PC-3 (cell line): ENCODE measurements around the gene L3MBTL4. TPM values are rescaled to one million over a fixed set of nuclear protein-coding genes. Genes with fewer than 3 reads are reported as not detected.
"Not testable (repeated sequence)": the region's sequence is repeated elsewhere in the genome, so short reads cannot be mapped to it uniquely, and the experiment has no call there.

ENCODE experiments used
- ATAC-seq: fragments of 200-7000 bp; cut with Tn5 transposase; 2 replicates; pipeline ENCODE4 v1.9.1; 2020; ENCODE audit warnings: mild to moderate bottlenecking, moderate library complexity
- BruUV-seq: library from RNA; stranded (reverse); fragments of 400-500 nt; replicated peaks from 2 replicates; lab custom pipeline; 2021; lab: Mats Ljungman, UMichigan
- CTCF ChIA-PET: fragments of 300-600 bp; sonication (Branson Sonifier 250); formaldehyde crosslinking; loops from one replicate; lab custom pipeline; 2022; ENCODE audit warnings: antibody characterized with exemption; lab: Charles Lee
- POLR2A ChIA-PET: fragments of 300-600 bp; sonication (Branson Sonifier 250); formaldehyde crosslinking; loops from one replicate; lab custom pipeline; 2022; ENCODE audit warnings: antibody characterized with exemption; ENCODE audit not compliant: unreplicated experiment; lab: Charles Lee
- DNase-seq: peaks from one replicate; pipeline ENCODE4 v3.0.0-alpha.2; 2015
- H2AFZ ChIP-seq: fragments of 300-600 bp; sonication (generic); 2 replicates; pipeline ENCODE4 v1.6.0; 2016; ENCODE audit warnings: antibody characterized with exemption, low read length
- H3F3A ChIP-seq: fragments of 300-600 bp; sonication (generic); one replicate; pipeline ENCODE4 v1.6.0; 2017; ENCODE audit warnings: antibody characterized with exemption, low read length, control low read depth, mild to moderate bottlenecking; ENCODE audit not compliant: unreplicated experiment
- H3K27ac ChIP-seq: fragments of 300-600 bp; sonication (generic); 2 replicates; pipeline ENCODE4 v1.5.1; 2016; ENCODE audit warnings: mild to moderate bottlenecking, low read length
- H3K27me3 ChIP-seq: fragments of 300-600 bp; sonication (generic); 2 replicates; pipeline ENCODE4 v1.6.1; 2016; ENCODE audit warnings: low read length, mixed read lengths
- H3K36me3 ChIP-seq: fragments of 300-600 bp; sonication (generic); 2 replicates; pipeline ENCODE4 v1.6.1; 2016; ENCODE audit warnings: low read depth, mixed run types, low read length, mixed read lengths
- H3K4me1 ChIP-seq: fragments of 300-600 bp; sonication (generic); 2 replicates; pipeline ENCODE4 v1.5.1; 2016; ENCODE audit warnings: low read length; ENCODE audit not compliant: insufficient read depth
- H3K4me2 ChIP-seq: fragments of 300-600 bp; sonication (generic); 2 replicates; pipeline ENCODE4 v1.6.0; 2016; ENCODE audit warnings: low read length
- H3K4me3 ChIP-seq: fragments of 300-600 bp; sonication (generic); 2 replicates; pipeline ENCODE4 v1.5.1; 2016; ENCODE audit warnings: mild to moderate bottlenecking, low read length, mixed read lengths
- H3K79me2 ChIP-seq: fragments of 300-600 bp; sonication (generic); 2 replicates; pipeline ENCODE4 v1.6.1; 2017; ENCODE audit warnings: low read length, mixed read lengths
- H3K9ac ChIP-seq: fragments of 300-600 bp; sonication (generic); 2 replicates; pipeline ENCODE4 v1.6.0; 2016; ENCODE audit warnings: mild to moderate bottlenecking, low read length
- H3K9me2 ChIP-seq: fragments of 300-600 bp; sonication (generic); replicated peaks from 2 replicates; pipeline ENCODE4 v1.6.1; 2016; ENCODE audit warnings: mixed run types, low read length, mixed read lengths
- H3K9me3 ChIP-seq: fragments of 300-600 bp; sonication (generic); 2 replicates; pipeline ENCODE4 v1.6.1; 2016; ENCODE audit warnings: low read length, mixed read lengths
- H4K20me1 ChIP-seq: fragments of 300-600 bp; sonication (generic); 2 replicates; pipeline ENCODE4 v1.6.1; 2016; ENCODE audit warnings: low read length, mixed read lengths
- CTCF ChIP-seq: fragments of 300-600 bp; sonication (generic); conservative IDR thresholded peaks from 2 replicates; pipeline ENCODE4 v1.5.1; 2017; ENCODE audit warnings: antibody characterized with exemption, low read depth, mild to moderate bottlenecking, low read length
- EZH2 ChIP-seq: fragments of 300-600 bp; sonication (generic); IDR thresholded peaks from one replicate; pipeline ENCODE4 v1.6.1; 2017; ENCODE audit warnings: antibody characterized with exemption, mild to moderate bottlenecking, low read length; ENCODE audit not compliant: unreplicated experiment
- EZH2phosphoT487 ChIP-seq: fragments of 300-600 bp; sonication (generic); IDR thresholded peaks from 2 replicates; pipeline ENCODE4 v1.6.1; 2018; ENCODE audit warnings: mild to moderate bottlenecking, antibody characterized with exemption, low read length, borderline replicate concordance
- intact Hi-C: fragments of 100-400 bp; cut with micrococcal nuclease; formaldehyde crosslinking; loops from 2 replicates; pipeline ENCODE4 v1.9.0; 2023
- total RNA-seq: library from RNA; depleted of rRNA; stranded (reverse); fragments of >200 nt; gene quantifications from 2 replicates; pipeline ENCODE4 v1.2.3, GENCODE V29; 2014

The L3MBTL4 gene
- total RNA-seq, 1 experiment from 2014 or later = 0.47 TPM

DNA sequence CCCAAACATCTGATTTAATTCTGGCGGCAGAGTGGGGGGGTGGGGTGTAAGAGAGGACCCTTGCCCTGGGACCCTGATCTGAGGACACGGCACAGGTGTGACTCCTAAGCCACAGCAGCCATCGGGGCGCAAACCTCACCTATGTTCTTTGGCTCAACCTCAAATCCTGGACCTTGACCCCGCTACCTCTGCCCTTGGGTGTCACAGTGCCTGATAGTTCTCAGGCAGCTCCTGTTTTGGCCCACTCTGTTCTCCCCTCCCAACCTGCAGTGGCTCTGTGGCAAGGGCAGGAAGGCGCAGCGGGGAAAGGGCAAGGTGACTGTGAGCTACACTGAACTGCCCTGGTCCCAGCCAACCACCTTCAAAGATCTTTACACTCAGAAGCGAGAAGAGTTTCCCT is 152.8 kb downstream of the L3MBTL4 start:
- no peak overlapping the region for H3K9ac ChIP-seq
- H2AFZ ChIP-seq = no peak overlapping the region
- no peak overlapping the region for H3K4me2 ChIP-seq
- ChIA-PET POLR2A (interaction anchor here (0.6 kb wide), 1 partner anchor 109 kb away, joined by 3 read pairs; no protein-coding TSS in a partner anchor), CTCF (no interaction called here)
- ATAC-seq (no peak), DNase-seq (no peak)
- H3F3A ChIP-seq = no peaks in the 10 kb centered on the region
- no peak overlapping the region for H3K27ac ChIP-seq
- no peaks in the 10 kb centered on the region for H3K9me2 ChIP-seq
- H3K27me3 ChIP-seq = no peaks in the 10 kb centered on the region
- no peak overlapping the region for H3K4me3 ChIP-seq
- no peaks in the 10 kb centered on the region for H3K9me3 ChIP-seq
- no peaks in the 10 kb centered on the region for H3K36me3 ChIP-seq
- H3K4me1 ChIP-seq = no peaks in the 10 kb centered on the region
- no peaks in the 10 kb centered on the region for H3K79me2 ChIP-seq
- intact Hi-C loops = no loop called here
- no peaks in the 10 kb centered on the region for H4K20me1 ChIP-seq
- no TSS peak for BruUV-seq
- TF ChIP-seq EZH2phosphoT487 (no peak), EZH2 (no peak), CTCF (no peak)

- CTCF ChIA-PET, H2AFZ ChIP-seq, H3K27ac ChIP-seq, H3K9me3 ChIP-seq, intact Hi-C loops, H3F3A ChIP-seq, H4K20me1 ChIP-seq, POLR2A ChIA-PET, ATAC-seq, H3K4me3 ChIP-seq, H3K27me3 ChIP-seq, H3K9ac ChIP-seq, H3K4me2 ChIP-seq, H3K9me2 ChIP-seq, DNase-seq, BruUV-seq, H3K4me1 ChIP-seq, H3K36me3 ChIP-seq, H3K79me2 ChIP-seq: not testable (repeated sequence)
Measured at GRCh38 chr18:6259324-6259723, 155.4 kb downstream of the L3MBTL4 start.

GRCh38 chr18:6257950-6258349 is 156.8 kb downstream of the L3MBTL4 start:
- BruUV-seq = no TSS peak
- TF ChIP-seq EZH2phosphoT487 = no peak
- no peak for TF ChIP-seq CTCF
- no peak overlapping the region for H3K27ac ChIP-seq
- H3F3A ChIP-seq = no peaks in the 10 kb centered on the region
- no peaks in the 10 kb centered on the region for H3K9me2 ChIP-seq
- H3K4me1 ChIP-seq = no peaks in the 10 kb centered on the region
- H2AFZ ChIP-seq = no peak overlapping the region
- ATAC-seq (peak; percentile 35; the same call in 1 of the 2 replicates), DNase-seq (no peak)
- no peaks in the 10 kb centered on the region for H3K27me3 ChIP-seq
- no peak overlapping the region for H3K4me2 ChIP-seq
- intact Hi-C loops = no loop called here
- H3K9ac ChIP-seq = no peak overlapping the region
- H3K4me3 ChIP-seq = no peak overlapping the region
- H3K36me3 ChIP-seq = no peaks in the 10 kb centered on the region
- CTCF ChIA-PET = no interaction called here
- POLR2A ChIA-PET = no interaction called here
- no peaks in the 10 kb centered on the region for H4K20me1 ChIP-seq
- no peaks in the 10 kb centered on the region for H3K79me2 ChIP-seq
- H3K9me3 ChIP-seq = no peaks in the 10 kb centered on the region
